ENCODE data around the gene SCFD2.

GRCh38 chr4:53306729-53307128, 59.1 kb downstream of the SCFD2 start:
- no peak for TF ChIP-seq CTCF (IDR thresholded peaks at IDR 0.05)
- no peak for TF ChIP-seq POLR2AphosphoS5 (IDR thresholded peaks at IDR 0.05)
